Epidermal melanocyte (primary cell): ENCODE results near the gene PHLDA1.
"Not testable (repeated sequence)": the region's sequence is repeated elsewhere in the genome, so short reads cannot be mapped to it uniquely, and the experiment has no call there.

ENCODE experiments used
- DNase-seq: peaks from one replicate; pipeline ENCODE4 v3.0.0; 2011; ENCODE audit warnings: low spot score; ENCODE audit not compliant: insufficient read length

Gene PHLDA1

DNA sequence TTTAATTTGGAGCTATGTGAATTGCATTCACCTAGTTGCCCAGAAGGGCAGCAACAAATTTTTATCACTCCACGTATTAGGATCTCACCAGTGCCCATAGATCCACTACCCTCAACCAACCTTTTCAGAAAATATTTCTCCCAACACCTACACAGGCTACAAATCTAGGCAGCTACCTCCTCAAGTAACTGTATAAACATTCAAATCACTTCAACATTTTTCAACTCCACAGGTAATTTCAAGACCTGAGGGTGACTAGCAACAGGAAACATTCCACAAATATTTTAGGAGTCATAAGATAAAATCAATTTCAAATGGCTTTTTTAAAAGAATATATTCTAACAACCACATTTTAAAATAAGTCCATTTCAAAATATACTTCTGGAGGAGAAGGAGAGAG is 12.9 kb downstream of the PHLDA1 start:
- DNase-seq, result no peak

GRCh38 chr12:76018111-76018510 is 13.5 kb downstream of the PHLDA1 start:
- no peak for DNase-seq

GRCh38 chr12:76014007-76014406 is 17.6 kb downstream of the PHLDA1 start:
- no peak for DNase-seq

- no peak for DNase-seq
Measured at GRCh38 chr12:76013603-76014002, 18.0 kb downstream of the PHLDA1 start.

- DNase-seq, result no peak
Measured at GRCh38 chr12:76012644-76013043, 18.9 kb downstream of the PHLDA1 start.

DNA sequence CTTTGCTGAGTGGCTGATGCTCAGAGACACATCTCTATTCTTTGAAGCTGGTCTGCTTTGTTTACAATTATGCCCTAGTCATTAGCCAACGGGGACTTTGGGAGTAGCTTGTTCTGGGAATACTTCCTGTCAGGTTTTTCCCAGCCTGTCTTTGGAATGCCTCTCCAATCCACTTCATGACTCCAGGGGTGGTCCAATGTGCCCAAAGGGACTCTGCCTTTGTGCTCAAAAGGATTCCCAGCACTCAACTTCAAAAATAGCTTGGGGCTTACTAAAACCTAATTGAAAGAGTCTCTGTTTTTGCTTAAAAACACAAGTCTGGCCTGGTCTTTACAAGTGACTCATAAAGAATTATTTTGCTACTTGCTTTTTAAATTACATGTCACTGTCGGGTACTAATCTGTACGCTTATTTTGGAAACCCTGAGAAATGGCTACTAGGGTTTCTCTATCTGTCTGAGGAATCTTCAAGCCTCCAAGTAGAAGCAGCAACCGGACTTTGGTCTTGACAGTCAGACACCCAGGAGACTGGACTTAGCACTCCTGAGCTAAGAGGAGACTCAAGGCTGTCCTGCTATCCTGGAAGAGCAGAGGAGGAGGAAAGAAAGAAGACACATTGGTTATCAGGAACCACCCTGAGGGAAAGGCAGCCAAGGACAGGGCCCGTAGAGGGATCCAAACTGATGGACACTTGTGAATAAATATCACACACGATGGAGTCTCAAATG is 20.7 kb downstream of the PHLDA1 start:
- DNase-seq, result no peak

GRCh38 chr12:76008428-76008827 is 23.1 kb downstream of the PHLDA1 start:
- no peak for DNase-seq

DNA sequence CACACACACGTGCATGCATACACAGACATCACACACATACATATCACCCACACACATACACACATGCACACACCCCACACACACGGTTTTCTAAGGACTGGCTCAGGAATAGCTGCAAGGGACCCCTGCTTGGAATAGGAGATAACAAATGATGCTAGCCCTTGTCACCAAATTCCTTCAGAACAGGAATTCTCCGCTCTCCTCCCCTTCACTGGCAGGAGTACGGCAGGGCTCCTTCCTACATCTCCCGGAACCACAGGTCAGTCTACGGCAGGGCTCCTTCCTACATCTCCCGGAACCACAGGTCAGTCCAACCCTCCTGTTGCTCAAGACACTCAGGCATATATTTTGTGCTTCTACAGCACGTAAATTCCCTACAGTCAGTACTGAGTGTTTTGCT is 23.9 kb downstream of the PHLDA1 start:
- no peak for DNase-seq

GRCh38 chr12:76006028-76006925 is 25.3 kb downstream of the PHLDA1 start:
- DNase-seq, result no peak

GRCh38 chr12:76003355-76003638 is 28.3 kb downstream of the PHLDA1 start:
- no peak for DNase-seq

DNA sequence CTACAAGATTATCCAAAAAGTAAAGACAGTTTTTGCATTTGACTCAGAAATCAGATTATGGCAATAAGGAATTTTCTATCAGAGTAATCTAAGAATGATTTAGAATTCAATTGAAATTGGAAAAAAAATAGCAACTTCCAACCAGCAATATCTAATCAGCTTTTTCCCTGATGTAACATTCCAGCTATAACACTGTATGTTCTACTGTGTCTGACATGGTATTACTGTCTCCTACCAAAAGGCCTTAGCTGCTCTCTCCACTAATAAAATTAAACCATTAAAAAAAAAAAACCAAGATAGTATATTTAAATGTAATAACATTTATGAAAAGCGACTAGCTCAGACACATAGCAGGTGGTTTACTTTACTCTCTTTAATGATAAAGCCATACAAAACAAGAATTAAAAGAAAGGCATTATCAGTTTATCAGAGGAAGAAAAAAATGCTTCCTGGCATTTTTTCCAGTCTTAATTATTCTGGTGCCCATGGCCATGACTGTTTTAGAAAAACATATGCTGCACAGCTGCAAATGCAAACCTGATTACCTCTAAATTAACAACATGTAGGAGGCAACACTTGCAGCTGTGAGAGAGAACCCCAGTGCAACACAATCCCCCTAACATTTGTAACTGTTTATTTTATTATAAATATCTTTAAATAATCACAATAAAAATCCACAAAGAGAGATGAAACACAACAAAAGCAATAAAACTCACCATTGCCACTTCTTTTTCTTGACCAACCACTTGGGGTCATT is 28.8 kb downstream of the PHLDA1 start:
- DNase-seq, result no peak

GRCh38 chr12:75998292-75999063 is 33.1 kb downstream of the PHLDA1 start:
- no peak for DNase-seq

DNA sequence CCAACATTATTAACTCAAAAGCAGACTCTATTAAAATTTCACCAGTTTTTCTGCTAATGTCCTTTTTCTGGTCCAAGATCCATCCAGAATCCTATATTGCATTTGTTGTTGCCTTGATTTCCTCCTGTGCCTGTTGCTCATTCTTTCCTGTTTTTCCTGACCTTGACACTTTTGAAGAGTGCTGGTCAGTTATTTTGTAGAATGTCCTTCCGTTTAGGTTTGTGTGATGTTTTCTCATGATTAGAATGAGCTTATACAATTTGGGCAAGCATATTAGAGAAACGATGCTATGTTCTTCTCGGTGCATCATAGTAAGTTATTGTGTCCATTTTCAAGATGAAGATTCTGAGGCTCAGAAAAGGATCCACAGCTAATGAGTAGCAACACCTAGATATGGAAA is 33.9 kb downstream of the PHLDA1 start:
- no peak for DNase-seq

GRCh38 chr12:75996861-75997447 is 34.6 kb downstream of the PHLDA1 start:
- no peak for DNase-seq

DNA sequence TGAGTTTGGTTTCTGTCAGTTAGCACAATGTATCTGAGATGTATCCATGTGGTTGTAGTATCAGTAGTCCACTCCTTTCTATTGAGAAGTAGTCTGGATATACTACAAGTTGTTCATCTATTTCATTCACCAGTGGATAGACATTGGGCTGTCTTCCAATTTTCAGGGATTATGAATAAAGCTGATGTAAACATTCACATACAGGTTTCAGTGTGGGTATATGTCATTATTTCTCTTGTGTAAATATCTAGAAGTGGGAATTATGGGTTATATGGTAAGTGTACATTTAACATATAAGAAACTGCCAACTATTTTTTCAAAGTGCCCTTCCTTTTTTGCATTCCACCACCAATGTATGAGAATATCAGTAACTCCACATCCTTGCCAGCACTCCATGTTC is 35.9 kb downstream of the PHLDA1 start:
- no peak for DNase-seq

DNA sequence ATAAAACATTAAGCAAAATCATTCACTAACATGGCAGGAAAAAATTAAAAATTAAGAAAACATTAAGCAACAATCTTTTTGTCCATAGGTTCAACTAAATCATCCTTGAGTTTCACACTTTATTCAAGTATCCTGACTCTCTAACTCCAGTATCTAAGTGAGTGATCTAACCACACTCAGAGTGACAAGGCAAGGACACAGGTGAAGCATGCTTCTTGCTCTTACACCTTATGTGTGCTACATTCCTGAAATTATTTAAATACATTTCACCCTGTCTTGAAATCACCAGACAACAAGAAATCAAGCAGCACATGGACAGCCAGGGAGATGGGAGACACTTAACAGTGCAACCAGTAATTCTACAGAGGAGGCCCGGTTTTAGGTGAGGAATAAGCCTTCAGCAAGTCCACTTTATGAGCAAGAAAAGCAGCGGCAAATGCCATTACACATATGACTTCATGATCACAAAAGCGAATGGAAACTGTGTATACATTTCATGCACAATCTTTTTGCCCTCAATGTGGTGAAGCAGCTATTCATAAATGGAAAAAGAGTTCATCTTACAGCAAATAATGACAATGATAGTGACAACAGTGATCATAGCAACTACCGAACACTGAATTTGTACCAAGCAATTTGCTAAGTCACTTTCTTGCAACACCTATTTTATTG is 37.4 kb downstream of the PHLDA1 start:
- no peak for DNase-seq

DNA sequence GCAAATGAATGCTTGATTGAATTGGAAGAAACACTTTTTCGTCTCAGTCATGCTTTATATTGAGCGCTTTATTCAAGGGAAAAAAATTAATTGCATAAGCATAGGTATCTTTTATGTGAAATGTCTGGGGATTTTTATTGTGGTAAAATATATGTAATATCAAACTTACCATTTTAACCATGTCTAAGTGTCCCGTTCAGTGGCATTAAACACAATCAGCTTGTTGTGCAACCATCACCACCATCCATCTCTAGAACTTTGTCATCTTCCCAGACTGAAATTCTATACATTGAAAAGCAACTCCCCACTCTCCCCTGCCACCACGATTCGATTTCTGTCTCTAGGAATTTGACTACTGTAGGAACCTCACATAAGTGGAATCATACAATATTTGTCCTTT is 39.8 kb downstream of the PHLDA1 start:
- no peak for DNase-seq

DNA sequence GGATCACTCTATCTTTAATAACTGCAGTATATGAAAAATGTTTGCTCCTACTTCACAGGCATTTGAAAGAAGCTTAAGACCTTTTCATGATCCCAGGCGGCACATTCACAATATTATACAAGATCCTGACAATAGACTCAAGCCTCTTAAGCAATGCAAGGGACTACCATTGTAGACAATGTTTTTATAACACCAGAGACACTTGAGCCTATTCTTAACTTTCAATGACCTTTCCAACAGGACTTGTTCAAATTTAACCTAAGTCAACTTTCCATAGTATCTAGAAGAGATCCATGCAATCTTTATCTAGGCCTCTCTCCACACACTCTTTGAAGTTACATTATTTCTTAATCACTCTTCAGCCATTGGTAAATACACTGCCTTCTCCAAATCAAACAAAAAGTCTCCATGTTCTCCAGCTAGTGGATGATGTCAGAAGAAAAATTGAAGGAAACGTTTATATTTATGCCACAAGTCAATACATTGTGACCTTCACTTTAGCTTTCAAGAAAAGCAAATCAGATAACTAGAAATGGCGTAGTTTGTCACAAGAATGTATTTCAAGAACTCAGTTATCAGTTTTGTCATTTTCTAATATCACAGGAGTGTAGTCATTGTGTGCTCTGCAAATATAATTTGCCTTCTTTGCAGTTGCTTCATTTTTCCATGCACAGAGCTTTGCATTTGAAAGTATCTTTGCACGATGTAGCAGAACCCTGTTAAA is 41.2 kb downstream of the PHLDA1 start:
- no peak for DNase-seq

DNA sequence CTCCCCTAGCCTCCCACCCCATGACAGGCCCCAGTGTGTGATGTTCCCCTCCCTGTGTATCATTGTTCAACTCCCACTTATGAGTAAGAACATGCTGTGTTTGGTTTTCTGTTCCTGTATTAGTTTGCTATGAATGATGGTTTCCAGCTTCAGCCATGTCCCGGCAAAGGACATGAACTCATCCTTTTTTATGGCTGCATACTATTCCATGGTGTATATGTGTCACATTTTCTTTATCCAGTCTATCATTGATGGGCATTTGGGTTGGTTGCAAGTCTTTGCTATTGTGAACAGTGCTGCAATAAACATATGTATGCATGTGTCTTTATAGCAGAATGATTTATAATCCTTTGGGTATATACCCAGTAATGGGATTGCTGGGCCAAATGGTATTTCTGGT is 43.9 kb downstream of the PHLDA1 start:
- not testable (repeated sequence) for DNase-seq
